SKM-1 (cell line): ENCODE measurements around the gene CDC37L1.

Source experiments
- DNase-seq: peaks from one replicate; lab custom pipeline; 2025; ENCODE audit not compliant: unreplicated experiment; lab: John Stamatoyannopoulos, UW

CDC37L1 gene

DNA sequence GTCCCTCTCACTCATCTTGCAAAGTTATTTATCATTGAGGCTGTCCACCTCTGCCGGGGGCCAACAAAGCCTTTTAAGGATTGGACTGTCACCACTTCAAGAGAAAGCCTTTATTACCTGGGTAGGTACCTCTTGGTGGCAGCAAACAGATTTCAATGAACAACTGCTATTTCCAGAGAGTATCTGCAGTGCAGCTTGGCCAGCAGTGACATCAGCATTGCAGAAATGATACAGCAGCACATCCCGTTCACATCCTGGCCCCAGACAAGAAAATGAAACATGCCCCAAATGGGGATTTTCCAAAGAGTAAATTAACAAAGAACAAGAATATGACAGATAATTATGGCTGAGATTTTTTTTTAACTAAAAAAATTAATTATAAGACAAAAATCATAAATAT, 10.8 kb upstream of the CDC37L1 start:
- DNase-seq, result no peak

GRCh38 chr9:4669890-4670289, 9.5 kb upstream of the CDC37L1 start:
- DNase-seq, result no peak

DNA sequence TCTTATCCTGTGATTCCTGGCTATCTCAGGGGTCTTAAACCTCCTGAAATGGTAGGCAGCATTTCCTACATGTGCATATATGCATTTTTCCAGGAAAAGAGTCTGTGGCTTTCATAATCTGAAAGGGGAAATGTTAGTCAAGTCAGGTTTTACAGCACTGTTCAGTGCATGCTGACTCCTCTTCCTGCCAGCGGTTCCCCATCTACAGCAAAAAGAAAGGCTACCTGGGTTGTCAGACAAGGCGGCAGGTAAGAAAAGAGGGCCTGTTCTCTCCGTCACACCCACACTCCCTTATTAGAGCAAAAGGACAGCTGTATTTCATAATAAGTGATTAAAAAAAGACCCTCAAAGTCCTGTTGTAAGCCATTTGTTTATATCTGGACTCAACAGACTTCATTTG, 8.8 kb upstream of the CDC37L1 start:
- DNase-seq, result no peak

DNA sequence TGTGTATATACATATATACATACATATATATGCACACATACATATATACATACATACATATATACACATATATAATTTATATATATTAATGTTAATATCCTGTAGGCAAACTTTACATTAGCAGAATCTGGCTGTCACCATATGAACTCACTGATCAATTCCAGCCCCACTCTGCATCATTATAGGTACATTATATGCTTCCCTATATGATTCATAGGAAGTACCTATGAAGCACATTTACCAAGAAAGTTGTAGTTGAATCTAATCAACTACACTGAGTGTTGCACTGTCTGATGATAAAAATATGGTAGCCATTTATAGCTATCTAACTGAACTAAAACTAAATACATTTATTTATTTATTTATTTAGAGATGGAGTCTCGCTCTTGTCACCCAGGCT, 7.6 kb upstream of the CDC37L1 start:
- no peak for DNase-seq

DNA sequence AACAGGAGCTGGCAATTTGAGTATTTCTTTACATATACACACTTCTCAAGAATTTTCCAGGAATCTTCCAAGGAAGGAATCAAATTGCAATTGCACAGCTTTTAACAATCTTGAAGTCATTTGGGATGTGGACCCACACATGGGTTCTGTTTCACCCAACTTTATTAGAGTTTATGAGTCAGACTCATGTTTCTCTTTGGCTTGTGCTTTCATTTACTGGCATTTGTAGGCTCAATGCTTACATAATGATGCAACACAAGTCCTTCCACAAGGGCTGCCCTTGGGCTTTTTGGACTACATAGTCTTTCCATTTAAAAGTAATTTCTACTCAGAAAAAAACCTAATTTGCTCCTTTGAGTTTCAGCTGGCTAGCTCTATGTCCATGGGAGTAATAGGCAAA, 4.6 kb upstream of the CDC37L1 start:
- DNase-seq, result no peak

- DNase-seq, result no peak
These were observed 2.0 kb upstream of the CDC37L1 start for GRCh38 chr9:4677392-4677791.

- peak; percentile 34 for DNase-seq
These were observed 596 bp upstream of the CDC37L1 start for GRCh38 chr9:4678679-4679267.

DNA sequence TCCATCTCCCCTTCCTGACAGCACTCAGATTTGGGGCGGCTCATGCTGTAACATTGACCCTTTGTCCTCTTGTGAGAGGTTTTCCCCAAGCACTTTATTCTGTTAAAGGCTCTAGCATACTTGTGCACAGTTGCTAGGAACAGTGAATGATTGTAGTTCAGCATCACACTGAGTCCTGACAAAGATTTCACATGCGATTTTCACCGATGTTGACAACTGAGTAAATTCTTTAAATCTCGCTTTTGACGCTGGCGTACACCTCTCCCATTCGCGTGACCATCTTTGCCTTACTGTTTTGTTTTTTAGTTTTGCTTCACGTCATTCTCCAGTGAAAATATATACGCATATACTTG, 780 bp downstream of the CDC37L1 start:
- DNase-seq, result no peak

DNA sequence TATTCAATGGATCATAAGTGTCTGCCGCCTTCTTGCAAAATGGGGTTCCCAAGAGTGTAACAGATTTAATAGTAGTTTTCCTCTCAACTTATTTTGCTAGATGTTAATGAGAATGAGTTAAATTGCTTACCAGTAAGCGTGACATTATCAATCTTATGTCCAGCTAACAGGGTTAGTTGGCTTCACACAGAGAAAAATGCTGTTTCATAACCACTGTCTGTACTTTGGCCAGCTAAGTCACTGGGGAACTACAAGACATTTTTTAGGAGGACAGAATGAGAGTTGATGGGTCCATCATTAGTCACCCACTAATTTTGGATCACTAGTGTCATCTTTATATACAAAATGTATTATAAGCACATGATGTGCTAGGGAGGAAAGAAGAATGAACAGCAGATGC, 1.4 kb downstream of the CDC37L1 start:
- DNase-seq, result no peak

GRCh38 chr9:4684820-4685219, 5.5 kb downstream of the CDC37L1 start:
- DNase-seq, result no peak

- DNase-seq, result no peak
These were observed 6.7 kb downstream of the CDC37L1 start for GRCh38 chr9:4686112-4686511.

DNA sequence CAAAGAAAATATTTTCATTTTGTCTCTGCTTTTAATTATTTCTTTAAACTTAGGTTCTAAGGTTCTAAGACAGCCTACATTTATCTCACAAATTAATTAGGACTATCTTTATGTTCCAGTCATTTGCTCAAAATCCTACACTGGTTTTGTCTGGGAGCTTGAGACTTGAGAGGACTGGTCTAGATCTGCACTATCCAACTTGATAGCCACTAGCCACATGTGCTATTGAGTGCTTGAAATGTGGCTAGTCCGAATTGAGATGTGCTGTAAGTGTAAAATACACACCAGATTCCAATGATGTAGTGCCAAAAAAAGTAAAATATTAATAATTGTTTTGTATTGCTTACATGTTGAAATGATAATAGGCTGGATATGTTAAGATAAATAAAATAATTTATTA, 7.2 kb downstream of the CDC37L1 start:
- no peak for DNase-seq

GRCh38 chr9:4689021-4689420, 9.7 kb downstream of the CDC37L1 start:
- DNase-seq, result no peak

- DNase-seq, result no peak
These were observed 10.3 kb downstream of the CDC37L1 start for GRCh38 chr9:4689687-4690104.

DNA sequence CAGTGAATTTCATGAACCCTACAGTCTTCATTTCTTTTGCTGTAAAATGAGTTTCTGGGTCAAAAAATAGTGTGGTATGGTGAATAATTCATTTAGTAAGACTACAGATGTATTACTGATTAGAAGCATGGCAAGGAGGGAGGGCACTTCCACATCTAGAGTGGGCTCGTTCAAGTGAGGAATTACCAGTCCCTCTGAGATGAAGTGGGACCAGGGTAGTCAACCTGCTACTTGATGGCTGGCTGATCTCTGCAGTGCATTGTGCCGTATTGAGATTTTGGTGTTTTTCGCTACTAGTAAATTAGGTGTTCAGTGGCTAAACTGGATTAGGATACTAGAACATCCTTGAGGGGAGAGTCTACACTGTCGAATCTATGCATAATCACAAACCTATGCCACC, 10.8 kb downstream of the CDC37L1 start:
- no peak for DNase-seq

- no peak for DNase-seq
These were observed 12.4 kb downstream of the CDC37L1 start for GRCh38 chr9:4691795-4692194.

DNA sequence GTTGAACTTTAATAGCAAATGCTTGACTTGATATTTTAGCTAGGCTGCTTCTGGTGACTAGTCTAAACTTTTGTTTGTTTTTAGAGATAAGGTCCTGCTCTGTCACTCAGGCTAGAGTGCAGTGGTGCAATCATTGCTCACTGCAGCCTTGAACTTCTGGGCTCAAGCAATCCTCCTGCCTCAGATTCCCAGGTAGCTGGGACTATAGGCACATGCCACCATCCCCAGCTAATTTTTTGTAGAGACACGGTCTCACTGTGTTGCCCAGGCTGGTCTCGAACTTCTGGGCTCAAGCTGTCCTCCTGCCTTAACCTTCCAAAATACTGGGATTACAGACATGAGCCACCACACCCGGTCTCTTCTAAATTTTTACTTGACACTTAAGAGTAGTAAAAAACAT, 20.7 kb downstream of the CDC37L1 start:
- DNase-seq, result no peak

GRCh38 chr9:4700932-4701331, 21.6 kb downstream of the CDC37L1 start:
- DNase-seq, result no peak

DNA sequence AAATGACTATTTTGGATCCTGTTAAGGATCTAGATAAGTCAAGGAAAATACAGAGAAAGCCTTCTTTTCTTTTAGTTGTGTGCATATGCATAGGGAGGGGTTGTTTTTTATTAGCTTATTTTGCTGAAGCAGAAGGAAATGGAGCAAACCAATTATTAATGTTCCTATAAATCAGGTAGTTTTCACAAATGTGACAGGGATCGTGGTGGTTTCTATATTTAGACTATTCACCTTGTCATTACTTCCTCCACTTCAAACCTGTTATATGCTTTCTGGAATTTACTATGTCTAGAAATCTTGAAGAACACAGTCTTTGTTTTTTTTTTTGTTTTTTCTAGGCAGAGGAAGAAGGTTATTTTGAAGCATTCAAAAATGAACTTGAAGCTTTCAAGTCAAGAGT, 22.2 kb downstream of the CDC37L1 start:
- no peak for DNase-seq

DNA sequence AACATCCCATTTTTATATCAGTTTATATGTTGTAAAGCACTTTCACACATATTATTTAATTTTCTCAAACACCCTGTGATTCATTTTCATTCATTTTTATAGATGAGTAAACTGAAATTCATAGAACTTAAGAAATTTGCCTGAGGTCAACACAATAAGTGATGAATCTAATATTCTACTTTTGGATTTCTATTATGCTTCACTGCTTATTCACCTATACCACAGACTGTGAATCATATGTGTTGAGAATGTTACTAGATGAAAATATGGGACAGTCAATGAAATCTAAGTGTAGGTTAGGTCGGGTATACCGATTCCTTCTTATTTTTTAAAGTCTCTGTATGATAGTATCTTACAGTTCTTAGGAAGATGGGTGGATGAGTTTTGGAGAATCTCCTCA, 24.8 kb downstream of the CDC37L1 start:
- DNase-seq, result no peak

- no peak for DNase-seq
These were observed 26.7 kb downstream of the CDC37L1 start for GRCh38 chr9:4706021-4706420.

- no peak for DNase-seq
These were observed 27.7 kb downstream of the CDC37L1 start for GRCh38 chr9:4706971-4707622.

GRCh38 chr9:4709380-4709779, 30.0 kb downstream of the CDC37L1 start:
- DNase-seq, result no peak
